ENCODE data around the gene LRIT2. TPM values are rescaled to one million over a fixed set of nuclear protein-coding genes. Genes with fewer than 3 reads are reported as not detected.

The LRIT2 gene
- total RNA-seq, 1 experiment from 2014 or later, result not detected

GRCh38 chr10:84257343-84258020, 32.1 kb upstream of the LRIT2 start:
- no peaks in the 10 kb centered on the region for H3K9me3 Mint-ChIP-seq (ENCODE audit: unreplicated experiment)

GRCh38 chr10:84256510-84257342, 31.4 kb upstream of the LRIT2 start:
- peaks cover 10% of the 10 kb centered on the region for H3K27me3 Mint-ChIP-seq (ENCODE audit: insufficient read depth, unreplicated experiment)
- CTCF ChIA-PET, result interaction anchor here (0.6 to 1.7 kb wide), 8 partner anchors 9 to 1291 kb away, joined by 3 to 5 read pairs (median 3); no protein-coding TSS in a partner anchor
- DNase-seq (ENCODE audit: unreplicated experiment), result peak; percentile 27
- intact Hi-C loops (cut with micrococcal nuclease), result no loop called here
- peak; percentile 33 for TF ChIP-seq CTCF (IDR thresholded peaks at IDR 0.05; ENCODE audit: unreplicated experiment)
- H3K9me3 Mint-ChIP-seq (ENCODE audit: unreplicated experiment), result no peaks in the 10 kb centered on the region
- H3K4me1 Mint-ChIP-seq (ENCODE audit: insufficient read depth, unreplicated experiment), result no peaks in the 10 kb centered on the region
- POLR2A ChIA-PET, result no interaction called here
- no TSS peak for BruUV-seq (replicated peaks)
- H3K36me3 Mint-ChIP-seq (ENCODE audit: insufficient read depth, unreplicated experiment), result no peaks in the 10 kb centered on the region
- H3K4me3 Mint-ChIP-seq (ENCODE audit: unreplicated experiment), result no peak overlapping the region
- no peak overlapping the region for H3K27ac Mint-ChIP-seq (ENCODE audit: low read depth, unreplicated experiment)

More at GRCh38 chr10:84257343-84258020, 32.1 kb upstream of the LRIT2 start:
- no TSS peak for BruUV-seq (replicated peaks)
- intact Hi-C loops (cut with micrococcal nuclease), result no loop called here
- no peak for DNase-seq (ENCODE audit: unreplicated experiment)
- ChIA-PET POLR2A (no interaction called here), CTCF (interaction anchor here (0.6 to 1.7 kb wide), 4 partner anchors 8 to 283 kb away, joined by 3 to 4 read pairs (median 3); no protein-coding TSS in a partner anchor)
- TF ChIP-seq CTCF (IDR thresholded peaks at IDR 0.05; ENCODE audit: unreplicated experiment), result no peak
- H3K27ac Mint-ChIP-seq (ENCODE audit: low read depth, unreplicated experiment), result no peak overlapping the region
- no peaks in the 10 kb centered on the region for H3K4me1 Mint-ChIP-seq (ENCODE audit: insufficient read depth, unreplicated experiment)
- H3K36me3 Mint-ChIP-seq (ENCODE audit: insufficient read depth, unreplicated experiment), result no peaks in the 10 kb centered on the region
- H3K27me3 Mint-ChIP-seq (ENCODE audit: insufficient read depth, unreplicated experiment), result peaks cover 13% of the 10 kb centered on the region
- no peak overlapping the region for H3K4me3 Mint-ChIP-seq (ENCODE audit: unreplicated experiment)

- Mint-ChIP-seq H3K27ac (ENCODE audit: low read depth, unreplicated experiment) (no peak overlapping the region), H3K36me3 (ENCODE audit: insufficient read depth, unreplicated experiment) (no peaks in the 10 kb centered on the region), H3K4me3 (ENCODE audit: unreplicated experiment) (no peak overlapping the region), H3K27me3 (ENCODE audit: insufficient read depth, unreplicated experiment) (peaks cover 10% of the 10 kb centered on the region), H3K4me1 (ENCODE audit: insufficient read depth, unreplicated experiment) (no peaks in the 10 kb centered on the region), H3K9me3 (ENCODE audit: unreplicated experiment) (no peaks in the 10 kb centered on the region)
- no TSS peak for BruUV-seq (replicated peaks)
- ChIA-PET POLR2A (interaction anchor here (0.6 kb wide), 1 partner anchor 81 kb away, joined by 3 read pairs; the partner anchor contains the start of gene GPR15LG), CTCF (interaction anchor here (0.6 to 2.6 kb wide), 7 partner anchors 9 to 286 kb away, joined by 3 to 10 read pairs (median 4); no protein-coding TSS in a partner anchor)
- no peak for DNase-seq (ENCODE audit: unreplicated experiment)
- intact Hi-C loops (cut with micrococcal nuclease), result no loop called here
- no peak for TF ChIP-seq CTCF (IDR thresholded peaks at IDR 0.05; ENCODE audit: unreplicated experiment)
Measured at GRCh38 chr10:84254552-84255478, 29.5 kb upstream of the LRIT2 start.

Data from MCF 10A (cell line).